SK-N-DZ (cell line): ENCODE data around the gene KCNH1.

ENCODE experiments used
- DNase-seq: peaks from one replicate; pipeline ENCODE4 v3.0.0-alpha.2; 2015; ENCODE audit warnings: low spot score

The KCNH1 gene

DNA sequence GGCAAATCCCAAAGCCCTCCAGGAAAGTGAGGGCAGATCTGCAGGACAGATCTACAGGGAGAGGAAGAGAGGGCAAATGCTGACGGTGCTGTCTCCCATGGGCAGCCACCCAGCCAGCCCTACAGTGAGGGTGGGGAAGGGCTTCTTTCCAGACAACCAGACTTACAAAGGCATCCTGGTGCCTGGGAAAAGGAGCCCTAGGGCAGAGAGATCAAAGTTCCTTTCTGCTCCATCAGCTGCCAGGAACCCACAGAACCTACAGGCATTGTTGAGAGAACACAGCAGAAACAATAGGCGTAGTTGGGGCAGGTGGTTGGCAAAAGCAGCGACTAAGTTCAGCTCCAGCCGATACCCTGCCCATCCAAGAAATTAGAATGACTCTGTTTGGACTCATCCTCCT lies 332.4 kb downstream of the KCNH1 start:
- DNase-seq: no peak

DNA sequence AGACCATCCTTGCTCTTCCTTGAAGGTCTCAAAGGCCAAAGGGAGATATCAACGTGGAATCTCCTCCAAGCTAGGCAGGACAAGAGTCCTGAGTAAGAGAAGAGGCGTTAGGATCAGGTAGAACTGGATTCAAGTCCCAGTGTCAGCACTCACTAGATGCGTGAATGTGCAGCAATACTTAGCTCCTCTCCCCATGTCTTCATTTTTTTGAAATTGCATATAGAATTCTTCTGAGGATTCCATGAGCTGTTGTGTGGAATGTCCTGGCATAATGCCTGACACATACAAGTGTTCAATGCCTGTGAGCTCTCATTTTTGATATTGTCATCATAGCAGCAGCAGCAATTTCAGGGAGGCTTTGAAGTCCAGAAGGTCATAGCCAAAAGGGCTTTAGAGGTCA lies 333.2 kb downstream of the KCNH1 start:
- DNase-seq: no peak

DNA sequence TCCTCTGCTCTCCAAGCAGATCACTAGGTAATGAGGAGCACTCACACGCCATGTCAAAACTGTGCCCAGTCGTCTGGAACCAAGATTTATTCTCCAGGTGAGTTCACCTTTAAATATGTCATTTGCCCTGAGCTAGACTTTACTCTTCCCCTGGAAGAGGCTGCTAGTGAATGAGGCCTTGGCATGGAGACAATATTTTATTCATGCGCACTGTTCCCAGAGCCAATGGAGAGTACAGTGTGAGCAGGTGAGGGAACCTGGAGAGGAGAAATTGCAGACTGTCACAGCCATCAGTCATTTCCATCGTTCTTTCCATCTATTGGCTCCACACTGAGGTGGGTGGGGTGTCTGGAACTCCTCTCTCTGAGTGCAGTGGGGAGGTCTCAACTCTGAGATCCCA lies 333.6 kb downstream of the KCNH1 start:
- DNase-seq: no peak

GRCh38 chr1:210797422-210797821 lies 336.5 kb downstream of the KCNH1 start:
- DNase-seq: no peak

DNA sequence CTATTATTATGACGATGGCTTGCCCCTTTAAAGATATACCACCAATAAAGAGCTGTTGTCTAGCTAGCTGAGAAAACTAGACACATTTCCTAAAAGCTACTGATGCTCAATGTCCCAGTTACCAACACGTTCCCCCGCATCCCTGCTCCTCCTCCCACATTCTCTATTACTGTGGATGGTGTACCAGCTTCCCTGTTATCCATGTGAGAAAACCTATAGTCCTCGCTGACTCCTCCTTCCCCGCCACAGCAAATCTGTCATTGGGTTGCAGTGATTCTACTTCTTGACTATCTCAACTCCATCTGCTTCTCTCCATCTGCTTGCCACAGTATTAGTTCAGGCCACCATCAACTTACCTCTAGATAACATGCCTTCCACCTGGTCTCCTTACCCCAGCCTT lies 337.5 kb downstream of the KCNH1 start:
- DNase-seq: no peak

DNA sequence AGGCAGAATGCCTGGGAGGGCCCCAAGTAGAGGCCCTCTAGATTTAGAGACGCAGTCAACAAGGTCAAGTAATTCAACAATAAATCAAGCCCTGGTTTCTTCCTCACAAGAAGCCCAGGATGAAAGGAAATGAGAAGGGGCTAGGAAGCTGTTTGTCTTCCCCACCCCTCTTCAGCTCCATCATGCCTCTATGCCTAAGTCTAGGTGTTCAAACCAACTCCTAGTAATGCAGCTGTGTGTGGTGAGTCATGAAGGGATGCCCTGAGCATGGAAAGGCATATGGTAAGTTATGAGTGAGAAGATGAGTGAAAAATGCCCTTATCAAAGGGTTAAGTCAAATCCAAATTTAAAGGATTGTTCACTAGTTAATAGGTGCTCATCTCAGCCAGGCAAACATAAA lies 339.5 kb downstream of the KCNH1 start:
- no peak for DNase-seq

DNA sequence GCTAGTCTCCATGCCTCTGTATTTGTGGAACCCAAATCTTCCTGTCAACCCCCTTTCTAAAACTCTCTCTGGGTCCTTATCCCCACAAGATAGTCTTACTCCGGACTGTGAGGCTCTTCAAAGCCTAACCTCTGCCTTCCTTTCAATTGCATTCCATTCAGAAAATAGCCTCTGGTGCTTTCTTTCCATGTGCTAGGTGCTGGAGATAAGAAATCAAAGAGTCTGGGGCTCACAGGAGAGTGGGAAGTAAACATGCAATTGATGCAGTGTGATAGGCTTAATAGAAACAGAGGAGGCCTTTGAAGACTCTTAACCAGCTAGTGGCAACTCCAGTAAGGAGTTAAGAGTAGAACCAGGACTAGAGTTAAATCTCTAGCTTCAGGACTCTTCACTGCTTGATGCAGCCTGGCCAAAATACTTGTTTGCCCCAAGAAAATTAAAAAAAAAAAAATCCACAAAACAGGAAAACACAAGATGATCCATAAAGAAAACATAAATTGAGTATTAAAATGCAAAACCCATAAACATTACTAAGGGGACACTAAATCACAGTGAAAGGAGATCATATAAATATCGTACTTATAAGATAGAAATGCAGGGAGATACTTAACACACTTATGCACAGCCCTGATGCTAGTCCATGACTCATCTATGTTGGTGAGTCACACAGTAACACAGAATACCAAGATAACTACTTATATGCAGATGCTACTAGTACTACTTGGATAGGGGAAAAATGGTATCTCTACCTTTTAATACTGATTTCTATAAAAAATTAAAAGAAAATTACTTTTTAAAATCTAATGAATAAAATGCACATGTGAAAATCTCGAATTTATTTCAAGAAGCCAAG lies 341.5 kb downstream of the KCNH1 start:
- DNase-seq: peak; percentile 42

DNA sequence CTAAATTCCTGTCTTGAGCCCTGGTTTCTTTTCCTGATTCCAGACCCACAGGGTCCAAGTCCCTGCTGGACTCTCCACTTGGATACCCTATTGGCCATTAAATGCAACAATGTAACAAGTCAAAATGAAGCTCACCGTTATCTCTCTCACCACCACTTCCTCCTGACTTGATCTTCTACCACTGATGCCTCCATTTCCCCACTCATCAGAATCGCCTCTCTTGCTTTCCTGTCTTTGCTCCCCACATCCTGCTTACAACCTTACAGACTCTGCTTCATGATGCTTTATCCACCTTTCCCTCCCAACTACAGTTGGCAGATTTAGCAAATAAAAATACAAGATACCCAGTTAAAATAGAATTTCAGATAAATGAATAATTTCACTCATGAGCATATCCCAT lies 343.8 kb downstream of the KCNH1 start:
- no peak for DNase-seq

- DNase-seq: peak; percentile 79
Measured at GRCh38 chr1:210787800-210788199, 346.1 kb downstream of the KCNH1 start.

GRCh38 chr1:210786546-210786945 lies 347.4 kb downstream of the KCNH1 start:
- no peak for DNase-seq

- DNase-seq: no peak
Measured at GRCh38 chr1:210783925-210784324, 350.0 kb downstream of the KCNH1 start.

- DNase-seq: no peak
Measured at GRCh38 chr1:210781652-210782051, 352.3 kb downstream of the KCNH1 start.

DNA sequence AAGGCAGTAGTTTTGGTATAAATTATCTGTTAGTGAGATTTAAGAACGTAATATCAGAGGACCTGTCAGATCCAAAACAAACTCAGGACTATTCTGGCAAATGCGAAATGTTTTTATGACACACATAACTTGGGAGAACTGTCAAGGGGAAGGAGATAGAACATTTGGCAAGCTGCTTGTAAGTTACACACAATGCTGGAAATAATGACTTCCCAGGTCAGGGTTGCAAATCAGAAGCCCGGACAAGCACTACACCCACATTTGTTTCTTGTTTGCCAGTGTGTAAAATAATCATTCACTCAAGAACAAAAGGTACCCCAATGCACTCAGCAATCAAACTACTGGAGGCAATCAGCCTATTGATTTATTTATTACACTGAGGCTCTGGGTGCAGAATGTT lies 354.7 kb downstream of the KCNH1 start:
- DNase-seq: no peak

- DNase-seq: no peak
Measured at GRCh38 chr1:210777914-210778313, 356.0 kb downstream of the KCNH1 start.

GRCh38 chr1:210776712-210777111 lies 357.2 kb downstream of the KCNH1 start:
- DNase-seq: no peak

GRCh38 chr1:210775289-210775688 lies 358.7 kb downstream of the KCNH1 start:
- no peak for DNase-seq

- DNase-seq: no peak
Measured at GRCh38 chr1:210773450-210773849, 360.5 kb downstream of the KCNH1 start.

GRCh38 chr1:210771131-210771530 lies 362.8 kb downstream of the KCNH1 start:
- DNase-seq: no peak

- DNase-seq: no peak
Measured at GRCh38 chr1:210770396-210770984, 363.5 kb downstream of the KCNH1 start.

DNA sequence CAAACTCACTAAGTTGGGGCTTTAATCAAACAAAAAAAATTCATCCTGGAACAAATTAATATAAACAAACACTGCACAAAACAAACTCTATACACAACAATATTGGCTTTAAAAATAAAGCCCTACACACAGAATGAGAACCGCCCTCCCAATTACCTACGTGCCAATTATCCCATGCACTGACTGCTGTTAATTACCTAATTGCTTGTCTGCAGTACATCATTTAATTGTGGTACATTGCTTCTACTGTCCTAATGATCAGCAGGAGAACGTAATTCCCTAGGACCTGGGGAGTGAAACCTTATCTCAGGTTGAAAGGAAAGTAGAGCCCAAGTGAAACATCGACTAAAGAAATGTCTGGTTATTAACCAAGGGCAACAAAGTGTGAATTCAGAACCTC lies 364.5 kb downstream of the KCNH1 start:
- DNase-seq: no peak

DNA sequence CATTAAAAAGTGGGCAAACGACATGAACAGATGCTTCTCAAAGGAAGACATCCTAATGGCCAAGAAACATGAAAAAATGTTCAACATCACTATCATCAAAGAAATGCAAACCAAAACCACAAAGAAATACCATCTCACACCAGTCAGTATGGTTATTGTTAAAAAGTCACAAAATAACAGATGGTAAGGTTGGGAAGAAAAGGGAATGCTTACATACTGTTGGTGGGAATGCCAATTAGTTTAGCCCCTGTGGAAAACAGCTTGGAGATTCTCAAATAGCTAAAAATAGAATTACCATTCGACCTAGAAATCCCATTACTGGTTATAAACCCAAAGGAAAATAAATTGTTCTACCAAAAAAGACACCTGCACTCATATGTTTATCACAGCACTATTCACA lies 369.4 kb downstream of the KCNH1 start:
- no peak for DNase-seq

DNA sequence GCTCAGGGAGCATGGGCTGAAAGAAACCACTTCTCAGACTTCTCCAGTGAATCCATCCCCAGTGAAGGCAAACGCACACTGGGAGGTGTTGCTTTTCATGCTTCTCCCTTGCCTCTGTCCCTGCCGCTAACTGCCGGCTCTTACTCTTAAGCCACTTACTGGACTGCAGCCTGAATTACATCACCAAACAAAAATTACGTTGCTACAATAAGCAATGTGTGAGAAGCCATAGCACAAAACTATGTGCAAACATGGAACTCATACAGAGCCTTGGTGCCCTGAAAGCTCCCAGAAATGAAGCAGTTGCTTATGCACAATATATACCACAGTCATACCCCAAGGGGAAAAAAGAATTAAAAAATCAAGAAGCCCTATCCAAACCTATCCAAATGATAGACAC lies 375.2 kb downstream of the KCNH1 start:
- no peak for DNase-seq

DNA sequence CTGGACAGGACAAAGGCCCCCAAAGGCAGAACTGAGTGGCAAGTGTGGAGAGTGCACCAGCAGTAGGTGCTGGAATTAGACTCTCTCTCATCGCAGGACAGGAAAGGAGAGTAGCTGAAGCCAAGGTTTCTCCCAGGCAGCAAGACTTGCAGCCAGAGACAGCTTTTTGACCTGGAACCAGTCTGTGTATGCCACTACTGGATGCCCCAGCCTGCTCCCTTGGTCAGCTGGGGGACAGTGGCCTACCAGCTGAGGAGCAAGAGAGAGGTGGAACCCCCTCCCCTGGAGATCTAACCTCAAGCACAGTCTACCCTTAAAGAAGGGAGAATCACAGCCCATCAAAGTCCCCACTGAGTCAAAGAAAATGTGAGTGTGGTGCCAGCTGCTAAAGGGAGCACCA lies 375.7 kb downstream of the KCNH1 start:
- DNase-seq: no peak
